ENCODE results near the gene TMEM208. TPM values are rescaled to one million over a fixed set of nuclear protein-coding genes. Genes with fewer than 3 reads are reported as not detected.

TMEM208 gene
- polyA plus RNA-seq, 1 donor, result 18.6 TPM

GRCh38 chr16:67250045-67250327 is 23.1 kb downstream of the TMEM208 start:
- no peak for DNase-seq (ENCODE audit: low read depth)

- no peak for DNase-seq (ENCODE audit: low read depth)
These were observed 25.9 kb downstream of the TMEM208 start for GRCh38 chr16:67252609-67253497.

- no peak for DNase-seq (ENCODE audit: low read depth)
These were observed 28.0 kb downstream of the TMEM208 start for GRCh38 chr16:67254801-67255552.

GRCh38 chr16:67255553-67256221 is 28.8 kb downstream of the TMEM208 start:
- no peak for DNase-seq (ENCODE audit: low read depth)

- DNase-seq (ENCODE audit: low read depth), result no peak
These were observed 29.8 kb downstream of the TMEM208 start for GRCh38 chr16:67256701-67257230.

- no peak for DNase-seq (ENCODE audit: low read depth)
These were observed 30.7 kb downstream of the TMEM208 start for GRCh38 chr16:67257486-67258160.

GRCh38 chr16:67258161-67258835 is 31.4 kb downstream of the TMEM208 start:
- no peak for DNase-seq (ENCODE audit: low read depth)

GRCh38 chr16:67259705-67260104 is 32.8 kb downstream of the TMEM208 start:
- DNase-seq (ENCODE audit: low read depth), result no peak

- no peak for DNase-seq (ENCODE audit: low read depth)
These were observed 33.6 kb downstream of the TMEM208 start for GRCh38 chr16:67260426-67261063.

GRCh38 chr16:67263201-67263600 is 36.3 kb downstream of the TMEM208 start:
- no peak for DNase-seq (ENCODE audit: low read depth)

- no peak for DNase-seq (ENCODE audit: low read depth)
These were observed 37.3 kb downstream of the TMEM208 start for GRCh38 chr16:67264277-67264676.

- DNase-seq (ENCODE audit: low read depth), result no peak
These were observed 37.9 kb downstream of the TMEM208 start for GRCh38 chr16:67264866-67265265.

- DNase-seq (ENCODE audit: low read depth), result no peak
These were observed 38.9 kb downstream of the TMEM208 start for GRCh38 chr16:67265834-67266233.

GRCh38 chr16:67268136-67268579 is 41.2 kb downstream of the TMEM208 start:
- no peak for DNase-seq (ENCODE audit: low read depth)

- no peak for DNase-seq (ENCODE audit: low read depth)
These were observed 42.8 kb downstream of the TMEM208 start for GRCh38 chr16:67269766-67270165.

GRCh38 chr16:67270931-67271338 is 44.0 kb downstream of the TMEM208 start:
- no peak for DNase-seq (ENCODE audit: low read depth)

GRCh38 chr16:67271446-67271845 is 44.5 kb downstream of the TMEM208 start:
- DNase-seq (ENCODE audit: low read depth), result no peak

- DNase-seq (ENCODE audit: low read depth), result no peak
These were observed 48.4 kb downstream of the TMEM208 start for GRCh38 chr16:67275321-67275720.

GRCh38 chr16:67277294-67277998 is 50.5 kb downstream of the TMEM208 start:
- no peak for DNase-seq (ENCODE audit: low read depth)

All from forelimb muscle (tissue), 1 donor.